Adrenal gland (tissue), 5 donors: ENCODE results near the gene IRF2BP2.

Experiments
- POLR2A ChIP-seq, 2 donors: fragments of 450-650 bp; IDR thresholded peaks; one replicate each; pipeline ENCODE4 v1.6.1; 2017; ENCODE audit warnings: antibody characterized with exemption in 2 of 2, mild to moderate bottlenecking in 2 of 2, moderate library complexity in 1 of 2
- TF ChIP-seq, protein P1 (sequence below), 6 experiments: fragments of 450-650 bp in 4 of 6; fragments of 200-600 bp in 2 of 6; sonication (generic) in 1 of 6; IDR thresholded peaks; 1 replicate in 5 of 6; 2 replicates in 1 of 6; pipeline versions ENCODE4 v1.5.1 to v1.8.0; 2016 to 2021; ENCODE audit warnings: antibody characterized with exemption in 6 of 6, mild to moderate bottlenecking in 2 of 6, moderate library complexity in 1 of 6
- donor health status: DM: no; HTN: no; CAD: no.

GRCh38 chr1:234589064-234589800 lies 20.7 kb downstream of the IRF2BP2 start:
- TF ChIP-seq, protein P1, sequence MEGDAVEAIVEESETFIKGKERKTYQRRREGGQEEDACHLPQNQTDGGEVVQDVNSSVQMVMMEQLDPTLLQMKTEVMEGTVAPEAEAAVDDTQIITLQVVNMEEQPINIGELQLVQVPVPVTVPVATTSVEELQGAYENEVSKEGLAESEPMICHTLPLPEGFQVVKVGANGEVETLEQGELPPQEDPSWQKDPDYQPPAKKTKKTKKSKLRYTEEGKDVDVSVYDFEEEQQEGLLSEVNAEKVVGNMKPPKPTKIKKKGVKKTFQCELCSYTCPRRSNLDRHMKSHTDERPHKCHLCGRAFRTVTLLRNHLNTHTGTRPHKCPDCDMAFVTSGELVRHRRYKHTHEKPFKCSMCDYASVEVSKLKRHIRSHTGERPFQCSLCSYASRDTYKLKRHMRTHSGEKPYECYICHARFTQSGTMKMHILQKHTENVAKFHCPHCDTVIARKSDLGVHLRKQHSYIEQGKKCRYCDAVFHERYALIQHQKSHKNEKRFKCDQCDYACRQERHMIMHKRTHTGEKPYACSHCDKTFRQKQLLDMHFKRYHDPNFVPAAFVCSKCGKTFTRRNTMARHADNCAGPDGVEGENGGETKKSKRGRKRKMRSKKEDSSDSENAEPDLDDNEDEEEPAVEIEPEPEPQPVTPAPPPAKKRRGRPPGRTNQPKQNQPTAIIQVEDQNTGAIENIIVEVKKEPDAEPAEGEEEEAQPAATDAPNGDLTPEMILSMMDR (IDR thresholded peaks at IDR 0.05) = no peak
- no peak for TF ChIP-seq POLR2A (IDR thresholded peaks at IDR 0.05)
